Fibroblast of mammary gland (primary cell): ENCODE measurements around the gene CTRL.

Source experiments
- DNase-seq: peaks from one replicate; pipeline ENCODE4 v3.0.0-alpha.2; 2010; ENCODE audit warnings: low read depth
- H3K4me3 ChIP-seq: 2 replicates; pipeline ENCODE4 v1.5.1; 2011; ENCODE audit warnings: low read depth, mild to moderate bottlenecking, low read length, moderate library complexity; ENCODE audit not compliant: control insufficient read depth
- TF ChIP-seq, protein P1 (sequence below): conservative IDR thresholded peaks from 2 replicates; pipeline ENCODE4 v1.5.1; 2011; ENCODE audit warnings: low read depth, low read length, inconsistent platforms; ENCODE audit not compliant: control insufficient read depth, insufficient read depth

The CTRL gene

DNA sequence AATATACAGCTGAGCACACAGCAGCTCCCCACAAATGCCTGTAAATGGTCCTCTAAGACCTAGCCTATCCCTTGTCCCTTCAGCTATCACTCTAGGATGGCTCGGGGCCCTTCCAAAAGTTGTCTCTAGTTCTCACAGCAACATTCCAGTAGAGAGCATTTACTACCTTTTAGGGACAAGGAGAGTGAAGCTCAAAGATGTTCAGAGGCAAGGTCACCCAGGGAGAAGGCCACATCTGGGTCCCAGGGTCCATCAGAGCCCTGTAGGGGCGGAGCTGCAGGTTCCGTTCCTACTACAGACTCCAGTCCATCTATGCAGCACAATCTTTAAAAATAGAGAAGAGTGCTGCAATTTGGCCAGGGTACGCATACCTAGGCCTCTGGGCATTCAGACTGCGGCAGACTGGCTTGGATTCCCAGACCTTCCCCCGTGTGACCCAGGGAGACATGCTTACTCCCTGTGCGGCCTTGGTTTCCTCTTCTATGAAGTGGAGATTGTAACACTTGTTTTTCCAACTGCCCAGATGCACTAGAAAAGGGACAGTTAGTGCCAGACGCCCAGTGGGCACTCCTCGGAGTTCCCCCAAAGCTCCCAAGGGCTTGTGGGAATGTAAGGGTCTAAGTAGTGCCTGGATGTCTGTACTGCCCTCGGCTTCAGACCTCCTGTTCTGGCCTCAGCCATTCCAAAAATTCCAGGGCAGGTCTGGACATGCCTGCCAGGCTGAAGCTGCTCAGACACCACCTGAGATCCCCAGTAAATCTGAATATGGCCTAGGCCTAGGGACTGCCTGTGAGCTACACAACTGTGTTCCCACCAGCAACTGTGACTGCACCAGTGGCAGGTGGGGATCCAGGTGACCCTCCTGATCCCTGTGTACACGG, 34.2 kb upstream of the CTRL start:
- DNase-seq = no peak
- H3K4me3 ChIP-seq = peak overlapping the region; percentile 88
- TF ChIP-seq, protein P1, sequence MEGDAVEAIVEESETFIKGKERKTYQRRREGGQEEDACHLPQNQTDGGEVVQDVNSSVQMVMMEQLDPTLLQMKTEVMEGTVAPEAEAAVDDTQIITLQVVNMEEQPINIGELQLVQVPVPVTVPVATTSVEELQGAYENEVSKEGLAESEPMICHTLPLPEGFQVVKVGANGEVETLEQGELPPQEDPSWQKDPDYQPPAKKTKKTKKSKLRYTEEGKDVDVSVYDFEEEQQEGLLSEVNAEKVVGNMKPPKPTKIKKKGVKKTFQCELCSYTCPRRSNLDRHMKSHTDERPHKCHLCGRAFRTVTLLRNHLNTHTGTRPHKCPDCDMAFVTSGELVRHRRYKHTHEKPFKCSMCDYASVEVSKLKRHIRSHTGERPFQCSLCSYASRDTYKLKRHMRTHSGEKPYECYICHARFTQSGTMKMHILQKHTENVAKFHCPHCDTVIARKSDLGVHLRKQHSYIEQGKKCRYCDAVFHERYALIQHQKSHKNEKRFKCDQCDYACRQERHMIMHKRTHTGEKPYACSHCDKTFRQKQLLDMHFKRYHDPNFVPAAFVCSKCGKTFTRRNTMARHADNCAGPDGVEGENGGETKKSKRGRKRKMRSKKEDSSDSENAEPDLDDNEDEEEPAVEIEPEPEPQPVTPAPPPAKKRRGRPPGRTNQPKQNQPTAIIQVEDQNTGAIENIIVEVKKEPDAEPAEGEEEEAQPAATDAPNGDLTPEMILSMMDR = no peak

DNA sequence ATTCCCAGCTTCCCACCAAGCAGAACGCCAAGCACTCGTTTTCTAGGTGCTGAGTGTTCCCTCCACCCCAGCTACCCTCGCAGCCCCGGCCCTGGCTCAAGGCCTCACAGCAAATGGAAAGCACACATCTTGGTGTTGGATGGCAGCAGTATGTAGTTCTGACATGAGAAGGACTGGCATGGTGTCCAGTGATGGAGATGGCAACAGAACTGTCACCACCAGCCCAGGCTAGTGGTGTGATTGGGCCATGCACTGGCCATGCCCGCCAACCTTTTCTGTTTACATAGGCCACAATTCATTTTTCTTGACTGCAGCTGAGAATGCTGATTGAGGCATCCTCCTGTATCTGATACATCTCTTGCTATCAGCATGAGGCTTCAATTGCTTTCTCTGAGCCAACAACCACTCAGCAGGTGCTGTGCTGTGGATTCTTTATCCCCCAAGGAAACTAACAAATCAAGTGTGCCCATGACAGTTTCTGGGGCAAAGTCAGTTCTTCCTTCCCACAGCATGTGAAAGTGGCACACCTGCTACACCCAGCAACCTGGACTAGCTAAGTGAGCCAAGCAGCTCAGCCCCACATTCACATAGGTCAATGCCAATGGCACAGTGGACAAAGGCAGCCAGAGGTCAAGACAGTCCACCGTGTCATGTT, 32.9 kb upstream of the CTRL start:
- TF ChIP-seq, protein P1 = no peak
- H3K4me3 ChIP-seq = no peak overlapping the region
- DNase-seq = no peak

DNA sequence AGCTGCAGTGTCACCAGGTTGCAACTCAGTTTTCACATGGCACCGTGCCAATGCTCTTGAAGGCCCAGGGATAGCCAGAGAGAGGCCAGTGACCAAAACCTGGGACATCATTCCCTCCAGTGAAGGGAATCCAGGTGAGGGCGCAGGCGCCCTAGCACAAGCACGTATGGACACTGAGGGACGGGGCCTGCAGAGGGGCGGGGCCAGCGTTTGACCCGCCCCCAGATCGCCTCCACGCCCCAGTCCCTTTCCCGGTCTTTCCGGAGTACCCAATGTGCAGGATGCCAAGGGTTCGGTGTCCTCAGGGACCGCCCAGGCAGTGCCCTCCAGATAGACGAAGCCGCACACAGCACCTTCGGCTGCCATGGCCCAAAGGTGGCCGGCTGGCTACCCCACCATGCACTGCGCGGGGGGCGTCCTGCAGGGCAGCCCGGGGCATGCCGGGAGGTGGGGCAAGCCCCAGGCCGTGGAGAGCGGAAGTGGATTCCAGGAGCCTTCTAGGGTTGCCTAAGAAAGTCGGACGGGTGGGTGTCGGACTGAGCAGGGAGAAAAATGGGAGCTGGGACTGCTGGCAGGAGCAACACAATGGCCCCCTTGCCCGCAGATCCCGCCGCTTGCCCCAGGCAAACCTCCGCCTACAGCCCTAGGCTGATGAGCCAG, 32.1 kb upstream of the CTRL start:
- no peak overlapping the region for H3K4me3 ChIP-seq
- DNase-seq = no peak
- TF ChIP-seq, protein P1 = no peak

- DNase-seq = no peak
- TF ChIP-seq, protein P1 = no peak
- H3K4me3 ChIP-seq = no peak overlapping the region
Measured at GRCh38 chr16:67963292-67963661, 31.6 kb upstream of the CTRL start.

- DNase-seq = no peak
- TF ChIP-seq, protein P1 = no peak
- no peak overlapping the region for H3K4me3 ChIP-seq
Measured at GRCh38 chr16:67962135-67962534, 30.5 kb upstream of the CTRL start.

GRCh38 chr16:67961551-67961957, 29.9 kb upstream of the CTRL start:
- no peak for DNase-seq
- H3K4me3 ChIP-seq = no peak overlapping the region
- TF ChIP-seq, protein P1 = no peak
